ENCODE measurements around the gene MUC2.

- TF ChIP-seq CTCF (conservative IDR thresholded peaks at IDR 0.05; ENCODE audit: low read depth, low read length) = no peak
- no peak for TF ChIP-seq EZH2 (IDR thresholded peaks at IDR 0.05; ENCODE audit: borderline replicate concordance, low read depth, low read length, poor library complexity, severe bottlenecking)
Observed at GRCh38 chr11:1026641-1027482, 47.8 kb upstream of the MUC2 start.
